Neural cell (in vitro differentiated cells): Measurements from ENCODE around the gene SLC25A25. TPM values are rescaled to one million over a fixed set of nuclear protein-coding genes. Genes with fewer than 3 reads are reported as not detected.

Experiments
- H2AFZ ChIP-seq: fragments of 200-600, 300-800 bp; sonication (generic), shearing (Covaris generic); 2 replicates; pipeline ENCODE4 v1.6.0; 2014; ENCODE audit warnings: low read depth, mild to moderate bottlenecking, antibody characterized with exemption, low read length, moderate library complexity
- H3F3A ChIP-seq: fragments of 200-600 bp; shearing (Covaris generic); 2 replicates; pipeline ENCODE4 v1.6.1; 2016; ENCODE audit warnings: mild to moderate bottlenecking, moderate library complexity, mixed read lengths, antibody characterized with exemption, low read length; ENCODE audit not compliant: insufficient read depth, poor library complexity, severe bottlenecking
- H3K27ac ChIP-seq: fragments of 200-600, 300-800 bp; sonication (generic), shearing (Covaris generic); 2 replicates; pipeline ENCODE4 v1.5.1; 2014; ENCODE audit warnings: mild to moderate bottlenecking, low read length, moderate library complexity
- H3K27me3 ChIP-seq: fragments of 300-800, 200-600 bp; sonication (generic), shearing (Covaris generic); 2 replicates; pipeline ENCODE4 v1.6.0; 2014; ENCODE audit warnings: mild to moderate bottlenecking, low read depth, low read length, moderate library complexity; ENCODE audit not compliant: insufficient read depth
- H3K36me3 ChIP-seq: fragments of 300-800, 200-600 bp; sonication (generic), shearing (Covaris generic); 2 replicates; pipeline ENCODE4 v1.5.1; 2014; ENCODE audit warnings: mild to moderate bottlenecking, antibody characterized with exemption, low read length, moderate library complexity; ENCODE audit not compliant: insufficient read depth
- H3K4me2 ChIP-seq: fragments of 300-800, 200-600 bp; sonication (generic), shearing (Covaris generic); 2 replicates; pipeline ENCODE4 v1.6.0; 2014; ENCODE audit warnings: mild to moderate bottlenecking, low read length
- H3K4me3 ChIP-seq: fragments of 300-800, 200-600 bp; sonication (generic), shearing (Covaris generic); 2 replicates; pipeline ENCODE4 v1.5.1; 2014; ENCODE audit warnings: mild to moderate bottlenecking, low read length, moderate library complexity
- H3K79me2 ChIP-seq: fragments of 200-600 bp; shearing (Covaris generic); replicated peaks from 2 replicates; pipeline ENCODE4 v1.6.0; 2014; ENCODE audit warnings: mild to moderate bottlenecking, low read length, moderate library complexity; ENCODE audit not compliant: insufficient read depth
- H3K9ac ChIP-seq: fragments of 300-800, 200-600 bp; sonication (generic), shearing (Covaris generic); 2 replicates; pipeline ENCODE4 v1.6.1; 2016; ENCODE audit warnings: mild to moderate bottlenecking, low read length, mixed read lengths
- H3K9me2 ChIP-seq: fragments of 200-600 bp; shearing (Covaris generic); 2 replicates; pipeline ENCODE4 v1.6.1; 2016; ENCODE audit warnings: mild to moderate bottlenecking, low read length, mixed read lengths; ENCODE audit not compliant: insufficient read depth
- H3K9me3 ChIP-seq: fragments of 200-600, 300-800 bp; sonication (generic), shearing (Covaris generic); 2 replicates; pipeline ENCODE4 v1.6.1; 2016; ENCODE audit warnings: mild to moderate bottlenecking, mixed run types, low read length, moderate library complexity, mixed read lengths
- H4K20me1 ChIP-seq: fragments of 200-600 bp; shearing (Covaris generic); 2 replicates; pipeline ENCODE4 v1.6.1; 2016; ENCODE audit warnings: mild to moderate bottlenecking, mixed run types; ENCODE audit not compliant: insufficient read depth
- EP300 ChIP-seq: fragments of 450-650 bp; conservative IDR thresholded peaks from 2 replicates; pipeline ENCODE4 v1.6.1; 2014; ENCODE audit warnings: antibody characterized with exemption, mild to moderate bottlenecking, moderate library complexity; ENCODE audit not compliant: poor library complexity, severe bottlenecking
- EZH2 ChIP-seq: fragments of 200-600, 300-800 bp; shearing (Covaris generic), sonication (generic); IDR thresholded peaks from 2 replicates; pipeline ENCODE4 v1.6.1; 2014; ENCODE audit warnings: antibody characterized with exemption, low read length, borderline replicate concordance, mild to moderate bottlenecking; ENCODE audit not compliant: insufficient read depth, poor library complexity, severe bottlenecking
- MXI1 ChIP-seq: fragments of 450-650 bp; conservative IDR thresholded peaks from 2 replicates; pipeline ENCODE4 v1.6.1; 2014; ENCODE audit warnings: antibody characterized with exemption, mild to moderate bottlenecking; ENCODE audit not compliant: poor library complexity, severe bottlenecking
- POLR2AphosphoS5 ChIP-seq: IDR thresholded peaks from 2 replicates; pipeline ENCODE4 v1.6.1; 2012
- RAD21 ChIP-seq: fragments of 450-650 bp; conservative IDR thresholded peaks from 2 replicates; pipeline ENCODE4 v1.6.1; 2014; ENCODE audit warnings: antibody characterized with exemption, mild to moderate bottlenecking, moderate library complexity
- SMC3 ChIP-seq: fragments of 450-650 bp; conservative IDR thresholded peaks from 2 replicates; pipeline ENCODE4 v1.6.1; 2014; ENCODE audit warnings: antibody characterized with exemption, mild to moderate bottlenecking, moderate library complexity; ENCODE audit not compliant: poor library complexity
- TAF1 ChIP-seq: IDR thresholded peaks from 2 replicates; pipeline ENCODE4 v1.6.1; 2012; ENCODE audit warnings: low read depth
- polyA plus RNA-seq: library from polyadenylated mRNA; depleted of rRNA; stranded (reverse); fragments of >200 nt; gene quantifications from 2 replicates; pipeline ENCODE4 v1.2.3, GENCODE V29; 2014
- TF ChIP-seq, protein P1 (sequence below): fragments of 450-650 bp; IDR thresholded peaks from 2 replicates; pipeline ENCODE4 v1.5.1; 2014; ENCODE audit warnings: antibody characterized with exemption, mild to moderate bottlenecking, moderate library complexity; ENCODE audit not compliant: poor library complexity, severe bottlenecking

SLC25A25 gene
- polyA plus RNA-seq, 1 donor from 2014 or later, result 43.7 TPM

DNA sequence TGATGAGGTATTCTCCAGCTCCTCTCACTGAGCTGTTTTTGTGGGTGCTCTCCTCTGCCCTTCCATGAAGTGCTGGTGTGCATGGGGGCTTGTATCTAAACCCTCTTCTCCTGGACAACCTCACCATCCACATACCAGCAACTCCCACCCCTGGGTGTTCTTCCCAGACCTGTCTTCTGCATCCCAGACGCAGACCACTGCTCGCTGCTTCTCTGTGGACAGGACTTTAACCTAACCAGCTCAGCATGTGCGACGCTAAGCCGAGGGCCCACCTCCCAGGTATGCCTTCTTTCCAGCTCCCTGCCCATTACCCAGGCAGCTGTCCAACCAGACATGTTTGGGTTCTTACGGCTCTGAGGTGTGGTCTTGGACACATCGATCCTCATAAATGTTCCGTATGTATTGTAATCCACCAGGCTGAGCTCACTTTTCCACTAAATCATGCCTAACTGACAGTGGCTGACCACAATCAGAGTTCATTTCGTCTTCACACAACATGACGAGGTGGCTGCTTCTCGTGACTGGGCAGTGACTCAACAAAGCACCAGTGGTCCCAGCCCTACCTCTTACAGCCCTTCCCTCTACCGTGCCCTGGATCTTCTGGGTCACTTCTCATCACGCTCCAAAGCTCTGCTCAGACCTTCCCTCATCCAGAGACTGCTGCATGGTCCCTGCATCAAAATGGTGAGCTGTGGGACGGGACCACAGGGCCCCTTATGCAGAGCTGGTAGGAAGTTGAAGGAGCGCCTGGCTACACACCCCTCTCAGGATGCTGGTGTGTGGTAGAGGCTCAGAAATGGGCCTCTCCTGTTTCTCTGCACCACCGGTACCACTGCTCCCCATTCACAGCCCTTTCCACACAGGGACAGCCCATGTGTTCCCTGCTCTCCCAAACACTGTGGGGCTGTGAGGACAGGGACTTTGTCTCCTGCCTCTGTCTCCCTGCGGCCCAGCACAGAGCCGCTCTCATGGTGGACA lies 69.1 kb downstream of the SLC25A25 start:
- Histone ChIP-seq H3K36me3 (no peaks in the 10 kb centered on the region), H3K27me3 (no peaks in the 10 kb centered on the region), H3K9me3 (no peaks in the 10 kb centered on the region), H4K20me1 (no peaks in the 10 kb centered on the region), H3K79me2 (no peaks in the 10 kb centered on the region), H3K9me2 (no peaks in the 10 kb centered on the region), H3F3A (no peaks in the 10 kb centered on the region), H3K9ac (no peak overlapping the region), H2AFZ (no peak overlapping the region), H3K4me2 (no peak overlapping the region), H3K4me3 (no peak overlapping the region), H3K27ac (no peak overlapping the region)
- no peak for TF ChIP-seq EZH2
- no peak for TF ChIP-seq RAD21
- TF ChIP-seq EP300, result no peak
- TF ChIP-seq POLR2AphosphoS5, result no peak
- TF ChIP-seq, protein P1, sequence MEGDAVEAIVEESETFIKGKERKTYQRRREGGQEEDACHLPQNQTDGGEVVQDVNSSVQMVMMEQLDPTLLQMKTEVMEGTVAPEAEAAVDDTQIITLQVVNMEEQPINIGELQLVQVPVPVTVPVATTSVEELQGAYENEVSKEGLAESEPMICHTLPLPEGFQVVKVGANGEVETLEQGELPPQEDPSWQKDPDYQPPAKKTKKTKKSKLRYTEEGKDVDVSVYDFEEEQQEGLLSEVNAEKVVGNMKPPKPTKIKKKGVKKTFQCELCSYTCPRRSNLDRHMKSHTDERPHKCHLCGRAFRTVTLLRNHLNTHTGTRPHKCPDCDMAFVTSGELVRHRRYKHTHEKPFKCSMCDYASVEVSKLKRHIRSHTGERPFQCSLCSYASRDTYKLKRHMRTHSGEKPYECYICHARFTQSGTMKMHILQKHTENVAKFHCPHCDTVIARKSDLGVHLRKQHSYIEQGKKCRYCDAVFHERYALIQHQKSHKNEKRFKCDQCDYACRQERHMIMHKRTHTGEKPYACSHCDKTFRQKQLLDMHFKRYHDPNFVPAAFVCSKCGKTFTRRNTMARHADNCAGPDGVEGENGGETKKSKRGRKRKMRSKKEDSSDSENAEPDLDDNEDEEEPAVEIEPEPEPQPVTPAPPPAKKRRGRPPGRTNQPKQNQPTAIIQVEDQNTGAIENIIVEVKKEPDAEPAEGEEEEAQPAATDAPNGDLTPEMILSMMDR, result no peak
- no peak for TF ChIP-seq TAF1
- TF ChIP-seq MXI1, result no peak
- no peak for TF ChIP-seq SMC3

DNA sequence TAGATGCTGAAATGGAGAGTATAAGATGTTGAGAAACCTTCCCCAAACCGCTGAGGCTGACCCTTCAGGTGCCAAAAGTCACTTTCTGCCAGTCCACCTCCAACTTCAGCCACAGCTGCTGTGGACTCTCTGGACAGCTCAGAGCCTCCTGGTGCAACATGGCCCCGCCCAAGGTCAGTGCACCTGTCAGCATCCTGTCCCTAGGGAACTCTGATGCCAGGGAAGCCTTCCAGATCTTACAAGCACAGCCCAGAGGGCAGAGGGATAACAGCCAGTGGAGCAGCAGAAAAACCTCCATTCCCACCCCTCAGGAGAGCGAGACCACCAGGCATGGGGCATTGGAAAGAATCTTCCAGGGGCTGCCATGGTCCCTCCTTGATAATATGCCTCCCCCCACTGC lies 70.0 kb downstream of the SLC25A25 start:
- Histone ChIP-seq H3K27ac (no peak overlapping the region), H3K9me3 (no peaks in the 10 kb centered on the region), H3K36me3 (no peaks in the 10 kb centered on the region), H3K4me2 (no peak overlapping the region), H3K4me3 (no peak overlapping the region), H3K9me2 (no peaks in the 10 kb centered on the region), H4K20me1 (no peaks in the 10 kb centered on the region), H3F3A (no peaks in the 10 kb centered on the region), H2AFZ (no peak overlapping the region), H3K79me2 (no peaks in the 10 kb centered on the region), H3K9ac (no peak overlapping the region), H3K27me3 (no peaks in the 10 kb centered on the region)
- TF ChIP-seq MXI1, result no peak
- no peak for TF ChIP-seq EP300
- no peak for TF ChIP-seq TAF1

DNA sequence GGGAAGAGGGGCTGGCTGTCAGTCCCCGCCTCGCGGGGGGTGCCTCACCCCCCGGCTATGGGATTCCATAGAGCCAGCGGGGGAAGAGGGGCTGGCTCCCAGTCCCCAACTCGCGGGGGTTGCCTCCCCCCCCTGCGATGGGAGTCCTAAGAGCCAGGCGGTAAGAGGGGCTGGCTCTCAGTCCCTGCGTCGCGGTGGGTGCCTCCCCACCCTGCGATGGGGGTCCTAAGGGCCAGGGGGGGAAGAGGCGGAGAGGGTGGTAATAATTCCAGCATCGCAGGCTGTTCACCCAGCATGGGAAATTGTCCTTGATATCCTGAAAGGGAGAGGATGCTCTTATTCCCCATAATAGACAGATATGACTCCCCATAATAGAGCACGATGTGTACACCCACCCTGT lies 71.6 kb downstream of the SLC25A25 start:
- Histone ChIP-seq H3F3A (no peaks in the 10 kb centered on the region), H3K9ac (no peak overlapping the region), H3K4me3 (no peak overlapping the region), H3K79me2 (no peaks in the 10 kb centered on the region), H3K4me2 (no peak overlapping the region), H3K9me3 (no peaks in the 10 kb centered on the region), H3K36me3 (no peaks in the 10 kb centered on the region), H3K9me2 (no peaks in the 10 kb centered on the region), H3K27ac (no peak overlapping the region), H2AFZ (no peak overlapping the region), H3K27me3 (no peaks in the 10 kb centered on the region), H4K20me1 (no peaks in the 10 kb centered on the region)
- TF ChIP-seq RAD21 (no peak), EZH2 (no peak), TAF1 (no peak), EP300 (no peak), MXI1 (no peak)
- TF ChIP-seq, protein P1, result no peak
